MM.1S (cell line): ENCODE data around the gene APCDD1L.

ENCODE experiments used
- EZH2 ChIP-seq: fragments of 300-600 bp; sonication (generic); optimal IDR thresholded peaks from 2 replicates; pipeline ENCODE3; 2017; ENCODE audit warnings: low read depth, mild to moderate bottlenecking, antibody characterized with exemption, low read length, mixed read lengths
- TF ChIP-seq, protein P1 (sequence below): fragments of 300-600 bp; sonication (generic); IDR thresholded peaks from 2 replicates; pipeline ENCODE4 v1.5.1; 2016; ENCODE audit warnings: antibody characterized with exemption, low read length, mixed read lengths

DNA sequence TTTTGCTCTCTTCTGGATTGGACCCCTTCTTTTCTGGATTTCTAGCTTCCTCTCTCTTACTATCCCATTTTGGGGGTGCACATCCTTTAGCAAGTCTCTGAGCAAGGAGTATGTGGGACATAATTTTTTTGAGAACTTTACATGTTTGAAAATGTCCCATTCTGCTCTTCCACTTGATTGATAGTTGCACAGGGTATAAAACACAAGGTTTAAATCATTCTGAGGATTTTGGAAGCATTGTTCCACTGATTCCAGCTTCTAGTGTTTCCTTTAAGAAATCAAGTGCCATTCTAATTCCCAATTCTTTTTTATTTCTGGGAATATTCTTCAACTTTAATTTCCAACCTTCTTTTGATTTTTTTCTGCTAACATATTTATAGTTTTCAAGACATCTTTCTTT is 60.7 kb downstream of the APCDD1L start:
- TF ChIP-seq, protein P1, sequence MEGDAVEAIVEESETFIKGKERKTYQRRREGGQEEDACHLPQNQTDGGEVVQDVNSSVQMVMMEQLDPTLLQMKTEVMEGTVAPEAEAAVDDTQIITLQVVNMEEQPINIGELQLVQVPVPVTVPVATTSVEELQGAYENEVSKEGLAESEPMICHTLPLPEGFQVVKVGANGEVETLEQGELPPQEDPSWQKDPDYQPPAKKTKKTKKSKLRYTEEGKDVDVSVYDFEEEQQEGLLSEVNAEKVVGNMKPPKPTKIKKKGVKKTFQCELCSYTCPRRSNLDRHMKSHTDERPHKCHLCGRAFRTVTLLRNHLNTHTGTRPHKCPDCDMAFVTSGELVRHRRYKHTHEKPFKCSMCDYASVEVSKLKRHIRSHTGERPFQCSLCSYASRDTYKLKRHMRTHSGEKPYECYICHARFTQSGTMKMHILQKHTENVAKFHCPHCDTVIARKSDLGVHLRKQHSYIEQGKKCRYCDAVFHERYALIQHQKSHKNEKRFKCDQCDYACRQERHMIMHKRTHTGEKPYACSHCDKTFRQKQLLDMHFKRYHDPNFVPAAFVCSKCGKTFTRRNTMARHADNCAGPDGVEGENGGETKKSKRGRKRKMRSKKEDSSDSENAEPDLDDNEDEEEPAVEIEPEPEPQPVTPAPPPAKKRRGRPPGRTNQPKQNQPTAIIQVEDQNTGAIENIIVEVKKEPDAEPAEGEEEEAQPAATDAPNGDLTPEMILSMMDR, result no peak
- TF ChIP-seq EZH2, result no peak
